GM12878 (cell line): ENCODE measurements around the gene UROC1. TPM values are rescaled to one million over a fixed set of nuclear protein-coding genes. Genes with fewer than 3 reads are reported as not detected.

Source experiments
- ATAC-seq: fragments of 200-7000 bp; cut with Tn5 transposase; 3 replicates; pipeline ENCODE4 v1.9.1; 2020; ENCODE audit warnings: mild to moderate bottlenecking, moderate library complexity
- BruUV-seq: library from RNA; stranded (reverse); fragments of 400-500 nt; replicated peaks from 2 replicates; lab custom pipeline; 2021; lab: Mats Ljungman, UMichigan
- CTCF ChIA-PET: fragments of 300-600 bp; sonication (Branson Sonifier 250); formaldehyde crosslinking; extraction: SDS; loops from one replicate; lab custom pipeline; 2021; ENCODE audit warnings: inconsistent platforms; lab: Yijun Ruan, JAX
- POLR2A ChIA-PET: fragments of 350-600 bp; formaldehyde crosslinking; extraction: SDS; loops from one replicate; lab custom pipeline; 2021; ENCODE audit warnings: inconsistent platforms; lab: Charles Lee
- RAD21 ChIA-PET: fragments of 300-600 bp; sonication (Branson Sonifier 250); formaldehyde crosslinking; loops from one replicate; lab custom pipeline; 2023; ENCODE audit warnings: antibody characterized with exemption; ENCODE audit not compliant: unreplicated experiment; lab: Charles Lee
- SMC1A ChIA-PET: fragments of 300-600 bp; sonication (Branson Sonifier 250); formaldehyde crosslinking; loops from one replicate; lab custom pipeline; 2023; ENCODE audit not compliant: unreplicated experiment, uncharacterized antibody; lab: Charles Lee
- DNase-seq: peaks from one replicate; pipeline ENCODE4 v3.0.0-alpha.2; 2011; ENCODE audit warnings: low read depth, low spot score
- FAIRE-seq: peaks from 3 replicates; lab custom pipeline; 2011; peaks lifted over from hg19 to GRCh38; lab: Jason Lieb, UNC
- H2AFZ ChIP-seq: 2 replicates; pipeline ENCODE4 v1.6.0; 2011; ENCODE audit warnings: low read depth, low read length, control low read depth; ENCODE audit not compliant: control insufficient read depth
- H3K27ac ChIP-seq: 2 replicates; pipeline ENCODE4 v1.5.1; 2011; ENCODE audit warnings: control low read depth; ENCODE audit not compliant: control insufficient read depth, insufficient read depth
- H3K27me3 ChIP-seq, 2 experiments: replicated peaks in 1 of 2; 2 replicates each; pipeline versions ENCODE4 v1.6.0 to v1.6.1; 2011; ENCODE audit warnings: low read length in 1 of 2; ENCODE audit not compliant: control insufficient read depth in 2 of 2, insufficient read depth in 2 of 2
- H3K36me3 ChIP-seq, 2 experiments: 2 replicates each; pipeline ENCODE4 v1.5.1; 2011; ENCODE audit warnings: low read length in 1 of 2; ENCODE audit not compliant: control insufficient read depth in 2 of 2, insufficient read depth in 2 of 2
- H3K4me1 ChIP-seq: 2 replicates; pipeline ENCODE4 v1.6.1; 2011; ENCODE audit warnings: mild to moderate bottlenecking, low read length, moderate library complexity, mixed read lengths; ENCODE audit not compliant: control insufficient read depth, insufficient read depth
- H3K4me2 ChIP-seq: 2 replicates; pipeline ENCODE4 v1.6.0; 2011; ENCODE audit warnings: control low read depth; ENCODE audit not compliant: control insufficient read depth, insufficient read depth
- H3K4me3 ChIP-seq: fragments of 200-600 bp; sonication (generic); 2 replicates; pipeline ENCODE4 v1.5.1; 2016
- H3K79me2 ChIP-seq: 2 replicates; pipeline ENCODE4 v1.6.0; 2011; ENCODE audit warnings: low read length; ENCODE audit not compliant: control insufficient read depth, insufficient read depth
- H3K9ac ChIP-seq: 2 replicates; pipeline ENCODE4 v1.8.0; 2011; ENCODE audit warnings: low read length, control low read depth, mixed read lengths; ENCODE audit not compliant: control insufficient read depth, insufficient read depth
- H3K9me3 ChIP-seq: replicated peaks from 3 replicates; pipeline ENCODE4 v1.5.1; 2011; ENCODE audit warnings: mild to moderate bottlenecking, low read length; ENCODE audit not compliant: control insufficient read depth, insufficient read depth
- H4K20me1 ChIP-seq: 2 replicates; pipeline ENCODE4 v1.6.0; 2011; ENCODE audit not compliant: control insufficient read depth, insufficient read depth
- FOXK2 ChIP-seq: fragments of 450-650 bp; IDR thresholded peaks from 2 replicates; pipeline ENCODE4 v1.6.1; 2017; ENCODE audit warnings: mild to moderate bottlenecking, moderate library complexity
- IKZF2 ChIP-seq, 2 experiments: fragments of 450-650 bp; IDR thresholded peaks; 2 replicates each; pipeline ENCODE4 v1.6.1; 2017; ENCODE audit warnings: mild to moderate bottlenecking in 2 of 2, moderate library complexity in 2 of 2
- JUNB ChIP-seq: IDR thresholded peaks from 2 replicates; pipeline ENCODE4 v1.6.1; 2016; ENCODE audit warnings: antibody characterized with exemption, mild to moderate bottlenecking
- LARP7 ChIP-seq: fragments of 450-650 bp; IDR thresholded peaks from 2 replicates; pipeline ENCODE4 v1.6.1; 2017; ENCODE audit warnings: mild to moderate bottlenecking
- NRF1 ChIP-seq: conservative IDR thresholded peaks from 2 replicates; pipeline ENCODE4 v1.6.1; 2011; ENCODE audit warnings: mild to moderate bottlenecking, low read depth, low read length, improper control_type of control experiment
- PKNOX1 ChIP-seq: fragments of 450-650 bp; IDR thresholded peaks from 2 replicates; pipeline ENCODE4 v1.6.1; 2016; ENCODE audit warnings: mild to moderate bottlenecking
- PML ChIP-seq: IDR thresholded peaks from 2 replicates; pipeline ENCODE4 v1.6.1; 2012; ENCODE audit warnings: low read length, inconsistent platforms
- RFX5 ChIP-seq: IDR thresholded peaks from 2 replicates; pipeline ENCODE4 v1.6.1; 2011; ENCODE audit warnings: low read depth, low read length, improper control_type of control experiment
- SIX5 ChIP-seq: IDR thresholded peaks from 2 replicates; pipeline ENCODE4 v1.6.1; 2011; ENCODE audit warnings: mild to moderate bottlenecking, low read depth, low read length, moderate library complexity; ENCODE audit not compliant: severe bottlenecking
- SMARCA5 ChIP-seq: fragments of 450-650 bp; IDR thresholded peaks from 2 replicates; pipeline ENCODE4 v1.6.1; 2017; ENCODE audit warnings: mild to moderate bottlenecking
- SP1 ChIP-seq: IDR thresholded peaks from one replicate; pipeline ENCODE4 v1.6.1; 2011; ENCODE audit warnings: low read depth, low read length
- SREBF2 ChIP-seq: IDR thresholded peaks from 2 replicates; pipeline ENCODE4 v1.6.1; 2012; ENCODE audit warnings: mild to moderate bottlenecking, low read length
- TARDBP ChIP-seq: IDR thresholded peaks from 2 replicates; pipeline ENCODE4 v1.6.1; 2016; ENCODE audit warnings: borderline replicate concordance
- TCF3 ChIP-seq: IDR thresholded peaks from 2 replicates; pipeline ENCODE4 v1.6.1; 2012; ENCODE audit warnings: low read depth, mild to moderate bottlenecking, low read length, borderline replicate concordance; ENCODE audit not compliant: insufficient read depth
- YY1 ChIP-seq: IDR thresholded peaks from 2 replicates; pipeline ENCODE4 v1.6.1; 2011; ENCODE audit warnings: low read depth, mild to moderate bottlenecking, low read length
- ZBED1 ChIP-seq: IDR thresholded peaks from 2 replicates; pipeline ENCODE4 v1.6.1; 2016; ENCODE audit warnings: borderline replicate concordance
- ZNF687 ChIP-seq: fragments of 450-650 bp; IDR thresholded peaks from 2 replicates; pipeline ENCODE4 v1.6.1; 2017; ENCODE audit warnings: mild to moderate bottlenecking, moderate library complexity
- WGBS: methylation state at CpG from one replicate; pipeline ENCODE4 v1.1.6; 2016; ENCODE audit warnings: low lambda C conversion rate; ENCODE audit not compliant: insufficient replicate concordance, insufficient coverage; ENCODE audit errors: missing lambda C conversion rate; 5-methylcytosine and 5-hydroxymethylcytosine counted together
- in situ Hi-C: fragments of 300-500 bp; cut with MboI; formaldehyde crosslinking; loops from 9 replicates; pipeline ENCODE4 v1.14.3; 2018; ENCODE audit warnings: mixed read lengths
- intact Hi-C: fragments of 100-400 bp; cut with micrococcal nuclease; formaldehyde crosslinking; loops from one replicate; pipeline ENCODE4 v1.14.2; 2022; ENCODE audit not compliant: unreplicated experiment
- polyA plus RNA-seq, 11 experiments: library from polyadenylated mRNA; depleted of rRNA in 4 of 11; unstranded in 6 of 11; stranded (reverse) in 5 of 11; fragments of >200 nt; fragmentation: Nextera tagmentation in 4 of 11; fragmentation: Illumina TruSeq in 1 of 11; extraction: Ambion mirVana in 4 of 11; extraction: Trizol in 1 of 11; gene quantifications; 1 replicate in 1 of 11; 2 replicates in 10 of 11; pipeline versions ENCODE4 v1.2.1 to v1.2.3, GENCODE V29; 2011 to 2016; ENCODE audit warnings: inconsistent platforms in 2 of 11, missing spikeins in 2 of 11, low read depth in 1 of 11
- total RNA-seq, 4 experiments: library from RNA; depleted of rRNA in 3 of 4; stranded (reverse); fragments of >200 nt in 3 of 4; fragmentation: Illumina TruSeq in 1 of 4; extraction: Trizol in 1 of 4; gene quantifications; 2 replicates each; pipeline versions ENCODE4 v1.2.1 to v1.2.3, GENCODE V29; 2013 to 2021

The UROC1 gene
- total and polyA plus RNA-seq, 10 of the 15 experiments (the other 5 are each of a cell fraction or from before 2014, with no cell fraction given) = 0.04 TPM; not detected in 9

- no peak for TF ChIP-seq TARDBP
- TF ChIP-seq NRF1 = no peak
- TF ChIP-seq FOXK2 = no peak
- TF ChIP-seq SMARCA5 = no peak
- no peak for TF ChIP-seq SREBF2
- no peak for TF ChIP-seq RFX5
- H2AFZ ChIP-seq = no peak overlapping the region
- H3K27ac ChIP-seq = no peak overlapping the region
- intact Hi-C loops = no loop called here
- H3K4me3 ChIP-seq = no peak overlapping the region
- DNase-seq (no peak), ATAC-seq (no peak), FAIRE-seq (no peak)
- no peak overlapping the region for H3K9ac ChIP-seq
- CTCF ChIA-PET = no interaction called here
- H3K9me3 ChIP-seq = no peaks in the 10 kb centered on the region
- SMC1A ChIA-PET = no interaction called here
- H3K4me1 ChIP-seq = no peaks in the 10 kb centered on the region
- POLR2A ChIA-PET = no interaction called here
- in situ Hi-C loops = no loop called here
- RAD21 ChIA-PET = no interaction called here
- whole genome bisulfite sequencing = 97% methylated on average over 10 of the region's 10 CpGs
- H3K4me2 ChIP-seq = no peak overlapping the region
- no peaks in the 10 kb centered on the region for H4K20me1 ChIP-seq
- H3K27me3 ChIP-seq = no peaks in the 10 kb centered on the region
- H3K79me2 ChIP-seq = no peaks in the 10 kb centered on the region
- peaks cover 0 to 3% of the 10 kb centered on the region in 2 experiments; a peak in 3 of 4 replicates for H3K36me3 ChIP-seq
- no TSS peak for BruUV-seq
These were observed 78.8 kb downstream of the UROC1 start for GRCh38 chr3:126438746-126439145.

- no peak overlapping the region for H2AFZ ChIP-seq
- H3K4me3 ChIP-seq = no peak overlapping the region
- no peak overlapping the region for H3K4me2 ChIP-seq
- no TSS peak for BruUV-seq
- no peak overlapping the region for H3K9ac ChIP-seq
- ChIA-PET CTCF (no interaction called here), RAD21 (no interaction called here), POLR2A (no interaction called here), SMC1A (no interaction called here)
- no peak overlapping the region for H3K27ac ChIP-seq
- H3K36me3 ChIP-seq = peaks cover 0 to 3% of the 10 kb centered on the region in 2 experiments; a peak in 3 of 4 replicates
- H4K20me1 ChIP-seq = no peaks in the 10 kb centered on the region
- FAIRE-seq = no peak
- H3K4me1 ChIP-seq = no peaks in the 10 kb centered on the region
- intact Hi-C loops (no loop called here), in situ Hi-C loops (no loop called here)
- H3K27me3 ChIP-seq = no peaks in the 10 kb centered on the region
- DNase-seq = no peak
- H3K79me2 ChIP-seq = no peaks in the 10 kb centered on the region
- TF ChIP-seq FOXK2 (no peak), ZNF687 (no peak), TCF3 (no peak), IKZF2 (IDR thresholded peaks at IDR 0.05) (no peak), JUNB (no peak), ZBED1 (no peak), PKNOX1 (no peak), PML (no peak), SP1 (no peak), YY1 (no peak), SIX5 (no peak), LARP7 (no peak)
- TF ChIP-seq, all 136 proteins: peak for 0
- 95% methylated on average over 8 of the region's 8 CpGs for WGBS
- H3K9me3 ChIP-seq = no peaks in the 10 kb centered on the region
- ATAC-seq = no peak
These were observed 79.4 kb downstream of the UROC1 start for GRCh38 chr3:126438186-126438585.
